Measurements from ENCODE around the gene SH3YL1.

Gene SH3YL1

GRCh38 chr2:257842-258241 lies 6.0 kb downstream of the SH3YL1 start:
- no peak overlapping the region for H2AFZ ChIP-seq (ENCODE audit: low read depth, low read length)
- H3K79me1 ChIP-seq (replicated peaks; ENCODE audit: low read length, poor library complexity, severe bottlenecking) = peaks cover 9% of the 10 kb centered on the region
- WGBS = 96% methylated on average over 2 of the region's 2 CpGs
- H3K9me3 ChIP-seq (ENCODE audit: control insufficient read depth, low read length) = peaks cover 12% of the 10 kb centered on the region
- H3K14ac ChIP-seq (ENCODE audit: low read length in 2 of 2) = no peak overlapping the region
- H3K27ac ChIP-seq (ENCODE audit: low read length, poor library complexity, severe bottlenecking) = no peak overlapping the region
- peaks cover 3 to 19% of the 10 kb centered on the region in 2 experiments for H3K36me3 ChIP-seq (ENCODE audit: control insufficient read depth in 1 of 2, insufficient read depth in 2 of 2, low read depth in 1 of 2, low read length in 2 of 2)
- no peaks in the 10 kb centered on the region for H3K27me3 ChIP-seq (ENCODE audit: control insufficient read depth in 1 of 2, insufficient read depth in 1 of 2, low read length in 2 of 2)
- no peak overlapping the region for H2BK120ac ChIP-seq (ENCODE audit: low read depth, low read length)
- H3K9ac ChIP-seq (ENCODE audit: low read length) = no peak overlapping the region
- H2BK12ac ChIP-seq (ENCODE audit: low read length in 2 of 2) = no peak overlapping the region
- H3K18ac ChIP-seq (ENCODE audit: low read depth in 1 of 2, low read length in 2 of 2) = no peak overlapping the region
- no peak overlapping the region for H3K23ac ChIP-seq (ENCODE audit: low read length in 2 of 2)
- H2BK15ac ChIP-seq (ENCODE audit: low read depth, poor library complexity, severe bottlenecking) = no peak overlapping the region
- H3K4me3 ChIP-seq (ENCODE audit: insufficient read depth in 1 of 2, low read depth in 1 of 2, low read length in 2 of 2) = no peak overlapping the region
- H3K4me2 ChIP-seq (ENCODE audit: low read length, poor library complexity, severe bottlenecking) = no peak overlapping the region
- no peak overlapping the region for H4K91ac ChIP-seq (ENCODE audit: low read length)
- H2AK5ac ChIP-seq (ENCODE audit: low read length, severe bottlenecking) = no peak overlapping the region
- H4K8ac ChIP-seq (ENCODE audit: low read length) = no peak overlapping the region
- DNase-seq = no peak
- H2BK5ac ChIP-seq (ENCODE audit: low read depth, low read length, poor library complexity, severe bottlenecking) = no peak overlapping the region
- no peak overlapping the region for H3K4ac ChIP-seq (ENCODE audit: low read depth in 1 of 2, low read length in 2 of 2)
- H3K4me1 ChIP-seq (ENCODE audit: control insufficient read depth, insufficient read depth, low read depth, low read length) = no peaks in the 10 kb centered on the region

GRCh38 chr2:257429-257828 lies 6.4 kb downstream of the SH3YL1 start:
- H3K4me2 ChIP-seq (ENCODE audit: low read length, poor library complexity, severe bottlenecking) = no peak overlapping the region
- peaks cover 3 to 19% of the 10 kb centered on the region in 2 experiments for H3K36me3 ChIP-seq (ENCODE audit: control insufficient read depth in 1 of 2, insufficient read depth in 2 of 2, low read depth in 1 of 2, low read length in 2 of 2)
- H2BK12ac ChIP-seq (ENCODE audit: low read length in 2 of 2) = no peak overlapping the region
- H3K9ac ChIP-seq (ENCODE audit: low read length) = no peak overlapping the region
- H3K9me3 ChIP-seq (ENCODE audit: control insufficient read depth, low read length) = peaks cover 12% of the 10 kb centered on the region
- H3K14ac ChIP-seq (ENCODE audit: low read length in 2 of 2) = no peak overlapping the region
- H3K27ac ChIP-seq (ENCODE audit: low read length, poor library complexity, severe bottlenecking) = no peak overlapping the region
- H2BK15ac ChIP-seq (ENCODE audit: low read depth, poor library complexity, severe bottlenecking) = no peak overlapping the region
- no peak overlapping the region for H3K23ac ChIP-seq (ENCODE audit: low read length in 2 of 2)
- no peak overlapping the region for H2AFZ ChIP-seq (ENCODE audit: low read depth, low read length)
- no peaks in the 10 kb centered on the region for H3K27me3 ChIP-seq (ENCODE audit: control insufficient read depth in 1 of 2, insufficient read depth in 1 of 2, low read length in 2 of 2)
- H4K91ac ChIP-seq (ENCODE audit: low read length) = no peak overlapping the region
- WGBS = 96% methylated on average over 3 of the region's 3 CpGs
- H4K8ac ChIP-seq (ENCODE audit: low read length) = no peak overlapping the region
- no peak overlapping the region for H3K4me3 ChIP-seq (ENCODE audit: insufficient read depth in 1 of 2, low read depth in 1 of 2, low read length in 2 of 2)
- H2BK5ac ChIP-seq (ENCODE audit: low read depth, low read length, poor library complexity, severe bottlenecking) = no peak overlapping the region
- no peak overlapping the region for H2AK5ac ChIP-seq (ENCODE audit: low read length, severe bottlenecking)
- no peak for DNase-seq
- H2BK120ac ChIP-seq (ENCODE audit: low read depth, low read length) = no peak overlapping the region
- no peaks in the 10 kb centered on the region for H3K4me1 ChIP-seq (ENCODE audit: control insufficient read depth, insufficient read depth, low read depth, low read length)
- H3K18ac ChIP-seq (ENCODE audit: low read depth in 1 of 2, low read length in 2 of 2) = no peak overlapping the region
- H3K79me1 ChIP-seq (replicated peaks; ENCODE audit: low read length, poor library complexity, severe bottlenecking) = peaks cover 7% of the 10 kb centered on the region
- no peak overlapping the region for H3K4ac ChIP-seq (ENCODE audit: low read depth in 1 of 2, low read length in 2 of 2)

GRCh38 chr2:256094-256493 lies 7.7 kb downstream of the SH3YL1 start:
- H3K27me3 ChIP-seq (ENCODE audit: control insufficient read depth in 1 of 2, insufficient read depth in 1 of 2, low read length in 2 of 2) = no peaks in the 10 kb centered on the region
- H3K14ac ChIP-seq (ENCODE audit: low read length in 2 of 2) = no peak overlapping the region
- H3K9me3 ChIP-seq (ENCODE audit: control insufficient read depth, low read length) = peaks cover 12% of the 10 kb centered on the region
- H3K4me2 ChIP-seq (ENCODE audit: low read length, poor library complexity, severe bottlenecking) = no peak overlapping the region
- H3K4me1 ChIP-seq (ENCODE audit: control insufficient read depth, insufficient read depth, low read depth, low read length) = no peaks in the 10 kb centered on the region
- no peak overlapping the region for H3K4me3 ChIP-seq (ENCODE audit: insufficient read depth in 1 of 2, low read depth in 1 of 2, low read length in 2 of 2)
- no peak overlapping the region for H3K27ac ChIP-seq (ENCODE audit: low read length, poor library complexity, severe bottlenecking)
- no peak overlapping the region for H2BK15ac ChIP-seq (ENCODE audit: low read depth, poor library complexity, severe bottlenecking)
- WGBS = 100% methylated on average over 3 of the region's 3 CpGs
- H3K9ac ChIP-seq (ENCODE audit: low read length) = no peak overlapping the region
- H3K36me3 ChIP-seq (ENCODE audit: control insufficient read depth in 1 of 2, insufficient read depth in 2 of 2, low read depth in 1 of 2, low read length in 2 of 2) = peaks cover 5 to 32% of the 10 kb centered on the region in 2 experiments
- H2BK5ac ChIP-seq (ENCODE audit: low read depth, low read length, poor library complexity, severe bottlenecking) = no peak overlapping the region
- H3K79me1 ChIP-seq (replicated peaks; ENCODE audit: low read length, poor library complexity, severe bottlenecking) = peaks cover 3% of the 10 kb centered on the region
- no peak overlapping the region for H2BK120ac ChIP-seq (ENCODE audit: low read depth, low read length)
- no peak overlapping the region for H3K23ac ChIP-seq (ENCODE audit: low read length in 2 of 2)
- DNase-seq = no peak
- H2AFZ ChIP-seq (ENCODE audit: low read depth, low read length) = no peak overlapping the region
- H2BK12ac ChIP-seq (ENCODE audit: low read length in 2 of 2) = no peak overlapping the region
- H2AK5ac ChIP-seq (ENCODE audit: low read length, severe bottlenecking) = no peak overlapping the region
- H3K4ac ChIP-seq (ENCODE audit: low read depth in 1 of 2, low read length in 2 of 2) = no peak overlapping the region
- no peak overlapping the region for H4K91ac ChIP-seq (ENCODE audit: low read length)
- no peak overlapping the region for H3K18ac ChIP-seq (ENCODE audit: low read depth in 1 of 2, low read length in 2 of 2)
- H4K8ac ChIP-seq (ENCODE audit: low read length) = no peak overlapping the region

- Histone ChIP-seq H3K9me3 (ENCODE audit: control insufficient read depth, low read length) (peaks cover 12% of the 10 kb centered on the region), H3K27ac (ENCODE audit: low read length, poor library complexity, severe bottlenecking) (no peak overlapping the region), H4K8ac (ENCODE audit: low read length) (no peak overlapping the region), H3K23ac (ENCODE audit: low read length in 2 of 2) (no peak overlapping the region), H2BK5ac (ENCODE audit: low read depth, low read length, poor library complexity, severe bottlenecking) (no peak overlapping the region), H2AFZ (ENCODE audit: low read depth, low read length) (no peak overlapping the region), H2BK120ac (ENCODE audit: low read depth, low read length) (no peak overlapping the region), H2AK5ac (ENCODE audit: low read length, severe bottlenecking) (no peak overlapping the region), H3K27me3 (ENCODE audit: control insufficient read depth in 1 of 2, insufficient read depth in 1 of 2, low read length in 2 of 2) (no peaks in the 10 kb centered on the region), H3K36me3 (ENCODE audit: control insufficient read depth in 1 of 2, insufficient read depth in 2 of 2, low read depth in 1 of 2, low read length in 2 of 2) (peaks cover 5 to 33% of the 10 kb centered on the region in 2 experiments), H3K4me3 (ENCODE audit: insufficient read depth in 1 of 2, low read depth in 1 of 2, low read length in 2 of 2) (no peak overlapping the region), H3K14ac (ENCODE audit: low read length in 2 of 2) (no peak overlapping the region), H3K4me2 (ENCODE audit: low read length, poor library complexity, severe bottlenecking) (no peak overlapping the region), H3K18ac (ENCODE audit: low read depth in 1 of 2, low read length in 2 of 2) (no peak overlapping the region), H3K4ac (ENCODE audit: low read depth in 1 of 2, low read length in 2 of 2) (no peak overlapping the region), H3K9ac (ENCODE audit: low read length) (no peak overlapping the region), H2BK15ac (ENCODE audit: low read depth, poor library complexity, severe bottlenecking) (no peak overlapping the region), H3K4me1 (ENCODE audit: control insufficient read depth, insufficient read depth, low read depth, low read length) (no peaks in the 10 kb centered on the region), H3K79me1 (replicated peaks; ENCODE audit: low read length, poor library complexity, severe bottlenecking) (peaks cover under 1% of the 10 kb centered on the region), H2BK12ac (ENCODE audit: low read length in 2 of 2) (no peak overlapping the region), H4K91ac (ENCODE audit: low read length) (no peak overlapping the region)
- DNase-seq = no peak
- WGBS = 92% methylated on average over 2 of the region's 2 CpGs
Observed at GRCh38 chr2:255195-255594, 8.6 kb downstream of the SH3YL1 start.
